SK-N-SH (cell line): Measurements from ENCODE around the gene ODF2L. TPM values are rescaled to one million over a fixed set of nuclear protein-coding genes. Genes with fewer than 3 reads are reported as not detected.

Source experiments
- CTCF ChIA-PET: fragments of 300-600, 350-600 bp; formaldehyde crosslinking; extraction: SDS; loops from one replicate; lab custom pipeline; 2021; lab: Yijun Ruan, JAX
- POLR2A ChIA-PET: fragments of 350-600 bp; sonication (Branson Sonifier 250); formaldehyde crosslinking; extraction: SDS; loops from one replicate; lab custom pipeline; 2020; ENCODE audit warnings: antibody characterized with exemption, inconsistent platforms; lab: Yijun Ruan, JAX
- DNase-seq: peaks from one replicate; pipeline ENCODE4 v3.0.0; 2012
- H2AFZ ChIP-seq: fragments of 200-600 bp; sonication (generic); 2 replicates; pipeline ENCODE4 v1.8.1; 2016; ENCODE audit warnings: antibody characterized with exemption, mild to moderate bottlenecking, low read depth
- H3F3A ChIP-seq: fragments of 200-600 bp; sonication (generic); replicated peaks from 2 replicates; pipeline ENCODE3; 2016; ENCODE audit warnings: antibody characterized with exemption, mild to moderate bottlenecking; ENCODE audit not compliant: insufficient read depth
- H3K27ac ChIP-seq, 2 experiments: fragments of 200-500 bp in 1 of 2; fragments of 200-600 bp in 1 of 2; sonication (Bioruptor generic) in 1 of 2; sonication (generic), shearing (Covaris generic) in 1 of 2; 2 replicates each; pipeline versions ENCODE4 v1.5.1 to v1.6.1; 2014 to 2016; ENCODE audit warnings: low read depth in 2 of 2, inconsistent platforms in 1 of 2, low read length in 1 of 2, mild to moderate bottlenecking in 1 of 2, mixed read lengths in 1 of 2
- H3K27me3 ChIP-seq: fragments of 200-600 bp; sonication (generic), shearing (Covaris generic); 2 replicates; pipeline ENCODE4 v1.6.1; 2016; ENCODE audit warnings: mixed run types; ENCODE audit not compliant: insufficient read depth
- H3K36me3 ChIP-seq, 2 experiments: fragments of 200-500 bp in 1 of 2; fragments of 200-600 bp in 1 of 2; sonication (Bioruptor generic) in 1 of 2; sonication (generic) in 1 of 2; replicated peaks in 1 of 2; 2 replicates each; pipeline versions ENCODE3 to v1.5.1; 2014 to 2016; ENCODE audit warnings: low read length in 1 of 2, mild to moderate bottlenecking in 1 of 2; ENCODE audit not compliant: insufficient read depth in 2 of 2, control insufficient read depth in 1 of 2
- H3K4me1 ChIP-seq, 2 experiments: fragments of 200-500 bp in 1 of 2; fragments of 200-600 bp in 1 of 2; sonication (Bioruptor generic) in 1 of 2; sonication (generic), shearing (Covaris generic) in 1 of 2; 2 replicates each; pipeline versions ENCODE4 v1.5.1 to v1.6.1; 2014 to 2016; ENCODE audit warnings: low read depth in 1 of 2, low read length in 1 of 2, mixed run types in 1 of 2; ENCODE audit not compliant: insufficient read depth in 2 of 2, control insufficient read depth in 1 of 2
- H3K4me2 ChIP-seq: fragments of 200-600 bp; sonication (generic), shearing (Covaris generic); 2 replicates; pipeline ENCODE4 v1.6.1; 2017; ENCODE audit warnings: mixed run types
- H3K4me3 ChIP-seq, 2 experiments: fragments of 200-500 bp in 1 of 2; fragments of 200-600 bp in 1 of 2; sonication (Bioruptor generic) in 1 of 2; sonication (generic), shearing (Covaris generic) in 1 of 2; 2 replicates each; pipeline versions ENCODE4 v1.5.1 to v1.8.1; 2014 to 2016; ENCODE audit warnings: low read depth in 2 of 2, inconsistent platforms in 1 of 2, low read length in 1 of 2, mild to moderate bottlenecking in 1 of 2, mixed read lengths in 1 of 2, moderate library complexity in 1 of 2
- H3K79me2 ChIP-seq: fragments of 200-600 bp; sonication (generic); 2 replicates; pipeline ENCODE4 v1.8.1; 2017; ENCODE audit warnings: mild to moderate bottlenecking; ENCODE audit not compliant: insufficient read depth
- H3K9ac ChIP-seq: fragments of 200-600 bp; sonication (generic); 2 replicates; pipeline ENCODE4 v1.6.1; 2017; ENCODE audit warnings: mixed run types
- H3K9me2 ChIP-seq: fragments of 200-600 bp; sonication (generic); 2 replicates; pipeline ENCODE4 v1.6.1; 2017; ENCODE audit warnings: mixed run types
- H3K9me3 ChIP-seq: fragments of 200-600 bp; sonication (generic); 2 replicates; pipeline ENCODE4 v1.6.1; 2017; ENCODE audit warnings: mixed run types, mild to moderate bottlenecking, moderate library complexity
- H4K20me1 ChIP-seq: fragments of 200-600 bp; sonication (generic); 2 replicates; pipeline ENCODE4 v1.6.1; 2017; ENCODE audit warnings: mild to moderate bottlenecking, mixed run types; ENCODE audit not compliant: insufficient read depth
- FOSL2 ChIP-seq: IDR thresholded peaks from 2 replicates; pipeline ENCODE4 v1.4.0; 2012; ENCODE audit warnings: low read depth, mild to moderate bottlenecking, moderate library complexity, borderline replicate concordance
- FOXJ3 ChIP-seq: sonication (generic); formaldehyde crosslinking; IDR thresholded peaks from 2 replicates; pipeline ENCODE4 v1.5.1; 2020; ENCODE audit warnings: mild to moderate bottlenecking, missing genetic modification reagents
- FOXM1 ChIP-seq: IDR thresholded peaks from 2 replicates; pipeline ENCODE4 v1.4.0; 2012; ENCODE audit warnings: low read depth, mild to moderate bottlenecking
- GABPA ChIP-seq: IDR thresholded peaks from 2 replicates; pipeline ENCODE4 v1.4.0; 2012; ENCODE audit warnings: low read depth, mild to moderate bottlenecking
- JUND ChIP-seq: IDR thresholded peaks from 2 replicates; pipeline ENCODE4 v1.4.0; 2012
- MXI1 ChIP-seq: IDR thresholded peaks from 2 replicates; pipeline ENCODE4 v1.6.1; 2012; ENCODE audit warnings: mild to moderate bottlenecking, low read depth, low read length, improper control_type of control experiment
- NFIC ChIP-seq: IDR thresholded peaks from 2 replicates; pipeline ENCODE4 v1.4.0; 2012; ENCODE audit warnings: borderline replicate concordance
- NRF1 ChIP-seq: IDR thresholded peaks from 2 replicates; pipeline ENCODE4 v1.6.1; 2012; ENCODE audit warnings: low read depth, mild to moderate bottlenecking, low read length
- POLR2AphosphoS5 ChIP-seq: IDR thresholded peaks from 2 replicates; pipeline ENCODE4 v1.6.1; 2012; ENCODE audit warnings: low read depth, low read length
- RAD21 ChIP-seq: IDR thresholded peaks from 2 replicates; pipeline ENCODE4 v1.6.1; 2012; ENCODE audit warnings: mild to moderate bottlenecking, low read length
- REST ChIP-seq: IDR thresholded peaks from 2 replicates; pipeline ENCODE4 v1.6.1; 2012; ENCODE audit warnings: mild to moderate bottlenecking, low read depth, low read length, moderate library complexity
- RFX5 ChIP-seq: IDR thresholded peaks from 2 replicates; pipeline ENCODE4 v1.6.1; 2012; ENCODE audit warnings: mild to moderate bottlenecking, improper control_type of control experiment, low read length
- RXRA ChIP-seq: IDR thresholded peaks from 2 replicates; pipeline ENCODE4 v1.4.0; 2012; ENCODE audit warnings: low read depth, mild to moderate bottlenecking, borderline replicate concordance
- SIN3A ChIP-seq: IDR thresholded peaks from 2 replicates; pipeline ENCODE4 v1.6.1; 2012; ENCODE audit warnings: low read depth, mild to moderate bottlenecking, low read length, moderate library complexity, borderline replicate concordance
- SMC3 ChIP-seq: IDR thresholded peaks from 2 replicates; pipeline ENCODE4 v1.6.1; 2012; ENCODE audit warnings: low read depth, low read length, improper control_type of control experiment
- TCF12 ChIP-seq: IDR thresholded peaks from 2 replicates; pipeline ENCODE4 v1.4.0; 2012
- USF2 ChIP-seq: fragments of 150-350 bp; IDR thresholded peaks from 2 replicates; pipeline ENCODE4 v1.6.1; 2017; ENCODE audit warnings: antibody characterized with exemption, low read length, low read depth, borderline replicate concordance
- WGBS: methylation state at CpG from one replicate; pipeline ENCODE4 v1.1.6; 2017; ENCODE audit warnings: low lambda C conversion rate; 5-methylcytosine and 5-hydroxymethylcytosine counted together
- polyA plus RNA-seq, 3 experiments: library from polyadenylated mRNA; depleted of rRNA; stranded (reverse); fragments of >200 nt; gene quantifications; 2 replicates each; pipeline ENCODE4 v1.2.3, GENCODE V29; 2012

Gene ODF2L
- polyA plus RNA-seq, 1 of the 3 experiments (the other 2 are of a cell fraction): 5.3 TPM

- TF ChIP-seq NFIC (no peak), RXRA (no peak), REST (no peak), POLR2AphosphoS5 (no peak), SMC3 (no peak), RAD21 (no peak), USF2 (no peak), JUND (no peak)
- TF ChIP-seq, all 33 proteins: peak for 0
These were observed 27.4 kb upstream of the ODF2L start for GRCh38 chr1:86423473-86423872.

GRCh38 chr1:86421601-86422280 lies 25.6 kb upstream of the ODF2L start:
- no peak overlapping the region for H2AFZ ChIP-seq
- no peak overlapping the region for H3K4me2 ChIP-seq
- no peak overlapping the region for H3K4me3 ChIP-seq
- no peaks in the 10 kb centered on the region for H3K79me2 ChIP-seq
- no peak overlapping the region for H3K9ac ChIP-seq
- H3K36me3 ChIP-seq: no peaks in the 10 kb centered on the region
- no peaks in the 10 kb centered on the region for H3K4me1 ChIP-seq
- H3K27ac ChIP-seq: no peak overlapping the region
- DNase-seq: no peak
- no peaks in the 10 kb centered on the region for H4K20me1 ChIP-seq
- POLR2A ChIA-PET: no interaction called here
- no peaks in the 10 kb centered on the region for H3K9me2 ChIP-seq
- 63% methylated on average over 7 of the region's 7 CpGs for WGBS
- CTCF ChIA-PET: interaction anchor here (1.1 to 1.5 kb wide), 2 partner anchors 42 to 51 kb away, joined by 3 to 4 read pairs; no protein-coding TSS in a partner anchor
- no peaks in the 10 kb centered on the region for H3K9me3 ChIP-seq
- peaks cover 5% of the 10 kb centered on the region; the same call in 1 of the 2 replicates for H3K27me3 ChIP-seq
- H3F3A ChIP-seq: no peaks in the 10 kb centered on the region
- no peak for TF ChIP-seq REST
- TF ChIP-seq NFIC: no peak
- TF ChIP-seq SIN3A: no peak
- no peak for TF ChIP-seq FOXJ3 (CRISPR knock-in tag)
- no peak for TF ChIP-seq FOXM1
- no peak for TF ChIP-seq RFX5
- TF ChIP-seq TCF12: no peak
- TF ChIP-seq GABPA: no peak
- TF ChIP-seq SMC3: no peak
- no peak for TF ChIP-seq USF2
- TF ChIP-seq POLR2AphosphoS5: no peak
- TF ChIP-seq NRF1: no peak
- no peak for TF ChIP-seq FOSL2
- no peak for TF ChIP-seq MXI1

More at GRCh38 chr1:86423473-86423872, 27.4 kb upstream of the ODF2L start:
- H3K79me2 ChIP-seq: no peaks in the 10 kb centered on the region
- no peaks in the 10 kb centered on the region for H3K36me3 ChIP-seq
- H3K4me1 ChIP-seq: no peaks in the 10 kb centered on the region
- H3K4me2 ChIP-seq: no peak overlapping the region
- ChIA-PET CTCF (interaction anchor here (0.8 kb wide), 1 partner anchor 37 kb away, joined by 3 read pairs; no protein-coding TSS in a partner anchor), POLR2A (interaction anchor here (1.0 kb wide), 1 partner anchor 27 kb away, joined by 3 read pairs; the partner anchor contains the start of gene ODF2L)
- no peak for DNase-seq
- H2AFZ ChIP-seq: no peak overlapping the region
- no peaks in the 10 kb centered on the region for H4K20me1 ChIP-seq
- no peaks in the 10 kb centered on the region for H3K9me2 ChIP-seq
- H3K27me3 ChIP-seq: peaks cover 5% of the 10 kb centered on the region; the same call in 1 of the 2 replicates
- no peak overlapping the region for H3K4me3 ChIP-seq
- H3K9me3 ChIP-seq: no peaks in the 10 kb centered on the region
- no peak overlapping the region for H3K9ac ChIP-seq
- no peaks in the 10 kb centered on the region for H3F3A ChIP-seq
- no peak overlapping the region for H3K27ac ChIP-seq
